Measurements from ENCODE around the gene DNAJC9. TPM values are rescaled to one million over a fixed set of nuclear protein-coding genes. Genes with fewer than 3 reads are reported as not detected.
"Not testable (repeated sequence)": the region's sequence is repeated elsewhere in the genome, so short reads cannot be mapped to it uniquely, and the experiment has no call there.

The DNAJC9 gene, protein sequence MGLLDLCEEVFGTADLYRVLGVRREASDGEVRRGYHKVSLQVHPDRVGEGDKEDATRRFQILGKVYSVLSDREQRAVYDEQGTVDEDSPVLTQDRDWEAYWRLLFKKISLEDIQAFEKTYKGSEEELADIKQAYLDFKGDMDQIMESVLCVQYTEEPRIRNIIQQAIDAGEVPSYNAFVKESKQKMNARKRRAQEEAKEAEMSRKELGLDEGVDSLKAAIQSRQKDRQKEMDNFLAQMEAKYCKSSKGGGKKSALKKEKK
- 10 to 100 TPM; 27.4 to 34.2 (median 33.6) TPM for polyA plus RNA-seq (ENCODE audit: insufficient read length in 3 of 3)

DNA sequence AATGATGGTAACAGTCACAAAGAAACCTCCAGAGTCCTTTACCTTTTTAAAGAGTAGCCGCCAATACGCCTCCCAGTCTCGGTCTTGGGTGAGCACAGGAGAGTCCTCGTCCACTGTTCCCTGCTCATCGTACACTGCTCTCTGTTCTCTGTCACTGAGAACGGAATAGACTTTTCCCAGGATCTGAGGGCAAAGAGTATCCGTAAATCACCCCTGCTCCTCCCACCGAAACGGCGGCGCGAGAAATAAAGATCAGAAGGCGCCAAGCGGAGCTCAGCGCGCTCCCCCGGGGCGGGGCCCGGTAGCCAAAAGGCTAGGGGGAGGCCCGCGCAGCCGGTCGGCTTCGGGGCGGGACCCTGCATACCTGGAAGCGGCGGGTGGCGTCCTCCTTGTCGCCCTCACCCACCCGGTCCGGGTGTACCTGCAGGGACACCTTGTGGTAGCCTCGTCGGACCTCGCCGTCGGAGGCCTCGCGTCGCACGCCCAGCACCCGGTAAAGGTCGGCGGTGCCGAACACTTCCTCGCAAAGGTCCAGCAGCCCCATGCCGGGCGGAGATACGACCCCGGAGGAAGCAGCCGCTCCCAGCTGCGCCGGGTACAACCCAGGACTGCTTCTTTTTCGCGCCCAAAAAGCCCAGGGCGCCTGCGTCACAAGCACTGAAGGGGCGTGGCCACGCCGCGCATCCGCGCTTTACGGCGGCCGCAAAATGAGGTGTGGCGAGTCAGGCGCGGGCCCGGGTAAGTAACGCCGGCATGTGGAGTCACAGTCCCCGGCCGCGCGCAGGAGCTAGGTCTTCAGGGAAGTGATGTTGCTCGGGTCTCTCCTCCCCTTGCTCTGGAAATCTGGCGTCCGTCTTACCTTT, at the start of gene DNAJC9:
Gene DNAJC9 (minus strand): TSS at position 610 of the 863 bp plus-strand sequence. CDS start 66 bp downstream, at position 544.
- DNase-seq (ENCODE audit: low read depth in 3 of 3, low spot score in 2 of 3), result peak; percentile 83 to 90 (median 86)

DNA sequence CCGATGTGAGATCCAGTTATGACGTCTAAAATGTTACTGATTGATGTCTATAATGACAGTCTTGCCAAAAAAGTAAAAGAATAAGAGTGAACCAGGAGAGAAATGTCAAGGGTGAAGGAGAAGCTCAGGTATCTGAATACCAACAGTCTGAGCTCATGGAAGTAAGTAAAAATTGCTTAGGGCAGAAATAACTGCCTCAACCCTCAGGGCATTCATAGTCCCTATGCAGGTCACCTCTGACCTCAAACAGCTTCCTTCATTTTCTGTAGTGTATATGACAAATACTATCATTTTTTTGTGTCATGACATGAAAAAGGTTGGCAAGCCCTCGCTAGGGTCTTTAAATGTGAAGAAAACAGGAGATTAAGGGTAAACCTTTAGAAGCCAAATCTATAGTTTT, 46.4 kb upstream of the DNAJC9 start:
- DNase-seq (ENCODE audit: low read depth in 3 of 3, low spot score in 2 of 3), result no peak

GRCh38 chr10:73289958-73290357, 42.9 kb upstream of the DNAJC9 start:
- no peak for DNase-seq (ENCODE audit: low read depth in 3 of 3, low spot score in 2 of 3)

DNA sequence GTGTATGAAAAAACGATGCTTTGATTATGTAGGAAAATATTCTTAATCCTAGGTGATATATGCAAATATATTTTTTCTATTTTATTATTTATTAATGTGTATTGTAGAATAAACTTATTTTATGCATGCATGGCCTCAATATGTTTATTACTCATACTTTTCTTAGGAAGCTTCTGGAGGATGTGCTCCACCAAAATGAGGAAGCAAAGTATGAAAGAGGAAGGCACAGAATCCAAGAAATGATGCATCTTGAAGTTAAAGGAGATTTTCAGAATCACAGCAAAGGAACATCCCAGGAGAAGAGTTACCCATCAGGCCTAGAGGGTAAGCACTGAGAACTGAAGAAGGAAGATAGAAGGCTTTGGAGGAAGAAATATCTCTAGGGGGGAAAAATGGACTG, 40.4 kb upstream of the DNAJC9 start:
- no peak for DNase-seq (ENCODE audit: low read depth in 3 of 3, low spot score in 2 of 3)

- no peak for DNase-seq (ENCODE audit: low read depth in 3 of 3, low spot score in 2 of 3)
Measured at GRCh38 chr10:73281097-73281496, 34.0 kb upstream of the DNAJC9 start.

DNA sequence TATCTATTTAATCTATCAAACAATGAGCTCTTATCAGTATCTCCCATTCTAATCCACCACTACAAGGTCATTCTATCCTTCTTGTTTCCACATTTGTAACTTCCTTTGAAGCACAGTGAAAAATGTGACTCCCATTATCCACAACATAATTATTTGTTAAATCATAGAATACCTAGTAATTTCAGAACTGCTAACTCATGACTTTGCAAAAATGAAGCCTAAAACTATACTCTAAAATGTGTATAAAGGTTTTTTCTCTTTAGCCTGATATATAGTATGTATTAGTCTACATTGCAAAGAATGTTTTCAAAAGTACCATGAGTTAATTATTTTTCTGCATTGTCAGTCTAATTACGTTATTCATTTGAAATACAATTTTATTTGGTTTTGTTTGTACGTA, 17.4 kb upstream of the DNAJC9 start:
- no peak for DNase-seq (ENCODE audit: low read depth in 3 of 3, low spot score in 2 of 3)

GRCh38 chr10:73263693-73264347, 16.8 kb upstream of the DNAJC9 start:
- DNase-seq (ENCODE audit: low read depth in 3 of 3, low spot score in 2 of 3), result no peak

GRCh38 chr10:73262880-73263555, 16.0 kb upstream of the DNAJC9 start:
- DNase-seq (ENCODE audit: low read depth in 3 of 3, low spot score in 2 of 3), result no peak

DNA sequence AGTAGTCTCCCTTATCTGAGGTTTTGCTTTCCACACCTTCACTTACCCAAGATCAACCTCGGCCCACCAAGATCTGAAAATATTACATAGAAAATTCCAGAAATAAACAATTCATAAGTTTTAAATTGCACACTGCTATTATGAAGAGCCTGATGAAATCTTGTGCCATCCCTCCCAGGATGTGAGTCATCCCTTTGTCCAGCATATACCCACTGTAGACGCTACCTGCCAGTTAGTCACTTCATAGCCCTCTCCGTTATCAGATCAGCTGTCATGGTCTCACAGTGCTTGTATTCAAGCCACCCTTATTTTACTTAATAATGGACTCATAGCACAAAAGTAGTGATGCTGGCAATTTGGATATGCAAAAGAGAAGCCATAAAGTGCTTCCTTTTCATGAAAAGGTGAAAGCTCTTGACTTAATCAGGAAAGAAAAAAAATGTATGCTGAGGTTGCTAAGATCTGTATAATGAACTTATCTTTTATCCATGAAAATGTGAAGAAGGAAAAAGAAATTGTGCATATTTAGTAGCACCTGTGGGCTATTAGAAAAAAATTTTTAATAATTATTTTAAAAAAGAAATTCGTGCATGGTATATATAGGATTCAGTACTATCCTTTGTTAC, 15.2 kb upstream of the DNAJC9 start:
- DNase-seq (ENCODE audit: low read depth in 3 of 3, low spot score in 2 of 3), result no peak

- DNase-seq (ENCODE audit: low read depth in 3 of 3, low spot score in 2 of 3), result no peak
Measured at GRCh38 chr10:73261362-73261995, 14.4 kb upstream of the DNAJC9 start.

DNA sequence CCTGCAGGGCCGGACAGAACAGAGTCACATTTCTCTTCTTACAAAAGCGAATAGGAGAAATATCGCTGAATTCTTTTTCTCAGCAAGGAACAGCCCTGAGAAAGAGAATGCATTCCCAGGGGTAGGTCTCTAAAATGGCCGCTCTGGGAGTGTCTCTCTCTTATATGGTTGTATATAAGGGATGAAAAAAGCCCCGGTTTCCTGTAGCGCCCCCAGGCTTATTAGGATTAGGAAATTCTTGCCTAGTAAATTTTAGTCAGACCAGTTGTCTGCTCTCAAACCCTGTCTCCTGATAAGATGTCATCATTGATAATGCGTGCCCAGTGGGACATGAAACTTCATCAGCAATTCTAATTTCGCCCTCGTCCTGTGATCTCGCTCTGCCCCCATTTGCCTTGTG, 11.6 kb upstream of the DNAJC9 start:
- DNase-seq (ENCODE audit: low read depth in 3 of 3, low spot score in 2 of 3), result not testable (repeated sequence)

DNA sequence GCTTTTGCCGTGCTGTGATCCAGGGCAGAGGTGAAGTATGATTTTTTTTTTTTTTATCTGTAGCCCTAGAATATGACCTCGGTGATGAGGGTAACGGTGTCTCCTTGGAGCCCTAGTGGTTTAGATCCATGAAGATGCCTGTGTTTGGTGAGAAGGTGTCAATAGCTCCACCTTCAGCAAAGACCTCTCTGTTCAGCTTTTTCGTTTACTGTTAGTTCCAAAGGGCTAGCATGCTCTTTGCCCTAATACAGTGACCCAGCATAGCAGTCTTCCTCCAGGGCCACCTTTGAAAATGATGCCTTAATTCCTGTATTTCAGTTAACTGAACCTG, 6.1 kb upstream of the DNAJC9 start:
- DNase-seq (ENCODE audit: low read depth in 3 of 3, low spot score in 2 of 3), result no peak

GRCh38 chr10:73252445-73253224, 5.6 kb upstream of the DNAJC9 start, which contains the start of gene MRPS16:
MRPS16 (minus strand) TSS chr10:73252644; CDS start chr10:73252482, 162 bp downstream.
- peak; percentile 91 to 95 (median 94) for DNase-seq (ENCODE audit: low read depth in 3 of 3, low spot score in 2 of 3)

- DNase-seq (ENCODE audit: low read depth in 3 of 3, low spot score in 2 of 3), result no peak
Measured at GRCh38 chr10:73251683-73252444, 4.8 kb upstream of the DNAJC9 start.

DNA sequence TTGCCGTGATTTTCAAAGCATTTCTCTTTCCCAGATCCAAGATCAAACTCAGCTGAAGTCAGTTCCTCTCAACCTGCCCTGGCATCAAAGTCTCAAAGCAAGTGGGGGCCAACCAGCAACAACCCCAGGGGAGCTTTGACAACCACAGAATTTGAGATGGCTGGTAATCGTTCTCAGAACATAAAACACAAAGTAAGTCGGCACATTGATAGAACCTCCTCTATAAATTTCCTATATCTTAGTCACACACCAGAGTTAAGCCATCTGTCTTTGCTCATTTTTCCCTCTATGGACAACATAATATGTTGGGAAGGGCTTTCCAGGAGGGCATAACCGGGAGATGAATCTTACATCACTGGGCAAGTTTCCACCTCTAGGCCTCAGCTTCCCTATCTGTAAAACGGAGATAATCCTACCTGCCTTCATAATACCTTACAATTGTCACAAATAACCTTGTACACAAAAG, 1.2 kb upstream of the DNAJC9 start:
- no peak for DNase-seq (ENCODE audit: low read depth in 3 of 3, low spot score in 2 of 3)

DNA sequence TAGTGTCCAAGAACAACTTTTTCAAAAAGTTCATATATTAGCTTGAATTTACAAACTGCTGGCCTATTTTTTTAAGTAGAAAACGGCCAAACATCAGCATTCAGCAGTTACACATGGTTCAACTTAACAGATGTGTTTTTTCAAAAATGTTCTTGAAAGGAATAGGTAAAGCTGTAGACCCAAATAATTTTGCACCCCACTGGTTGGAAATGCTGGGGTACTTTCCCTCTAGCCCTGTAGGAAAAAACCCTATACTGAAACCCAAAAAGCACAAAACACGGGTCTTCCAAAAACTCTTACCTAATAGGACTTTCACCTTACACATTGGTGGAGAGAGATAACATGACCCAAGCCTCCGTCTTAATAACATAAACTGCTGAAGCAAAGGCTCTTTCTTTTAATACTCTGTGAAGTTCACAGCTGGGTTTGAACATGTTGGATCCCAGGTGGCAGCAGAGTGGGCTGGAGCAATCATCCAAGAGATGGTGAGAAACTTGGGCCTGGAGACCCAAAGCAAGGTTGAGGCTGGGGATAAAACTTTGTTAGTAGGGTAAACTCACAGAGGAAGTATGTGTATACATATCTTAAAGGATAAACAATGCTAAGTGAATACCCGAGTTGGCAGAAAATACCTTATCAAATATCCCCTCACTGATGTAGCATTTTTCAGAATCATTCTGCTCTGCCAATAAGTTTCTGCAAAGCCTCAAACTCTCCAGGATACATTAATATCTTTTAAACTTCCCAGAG, 629 bp upstream of the DNAJC9 start:
- DNase-seq (ENCODE audit: low read depth in 3 of 3, low spot score in 2 of 3), result no peak

GRCh38 chr10:73246322-73246645, 771 bp downstream of the DNAJC9 start:
- DNase-seq (ENCODE audit: low read depth in 3 of 3, low spot score in 2 of 3), result no peak
